Naive thymus-derived CD4-positive, alpha-beta T cell (primary cell): ENCODE results near the gene MLST8. TPM values are rescaled to one million over a fixed set of nuclear protein-coding genes. Genes with fewer than 3 reads are reported as not detected.

Experiments used
- ATAC-seq: fragments of 150-1000 bp; cut with Tn5 transposase; 2 replicates; pipeline ENCODE4 v1.10.0; 2021; ENCODE audit warnings: mild to moderate bottlenecking, moderate library complexity
- CTCF ChIA-PET: fragments of 350-600 bp; sonication (Branson Sonifier 250); formaldehyde crosslinking; loops from one replicate; lab custom pipeline; 2021; ENCODE audit warnings: antibody characterized with exemption; lab: Charles Lee
- POLR2A ChIA-PET: fragments of 350-600 bp; sonication (Branson Sonifier 250); formaldehyde crosslinking; loops from one replicate; lab custom pipeline; 2021; ENCODE audit warnings: antibody characterized with exemption, inconsistent platforms; lab: Charles Lee
- DNase-seq, 9 donors: peaks; one replicate each; pipeline versions ENCODE4 v3.0.0 to v3.0.0-alpha.2; 2020 to 2022; ENCODE audit warnings: mixed read lengths in 1 of 9
- H3K27ac ChIP-seq: one replicate; pipeline ENCODE4 v1.7.0; 2013; ENCODE audit warnings: mild to moderate bottlenecking, low read depth, low read length, moderate library complexity
- H3K27me3 ChIP-seq, 2 donors: one replicate each; pipeline ENCODE4 v1.7.0; 2013; ENCODE audit warnings: low read length in 2 of 2, mild to moderate bottlenecking in 2 of 2, moderate library complexity in 2 of 2; ENCODE audit not compliant: control insufficient read depth in 2 of 2, insufficient read depth in 2 of 2
- H3K36me3 ChIP-seq, 3 experiments: 1 replicate in 2 of 3; 2 replicates in 1 of 3; pipeline ENCODE4 v1.7.0; 2013; ENCODE audit warnings: low read length in 3 of 3, mild to moderate bottlenecking in 3 of 3, moderate library complexity in 1 of 3; ENCODE audit not compliant: insufficient read depth in 3 of 3, control insufficient read depth in 2 of 3
- H3K4me1 ChIP-seq, 2 donors: one replicate each; pipeline ENCODE4 v1.7.0; 2013; ENCODE audit warnings: low read length in 2 of 2, mild to moderate bottlenecking in 2 of 2, moderate library complexity in 1 of 2; ENCODE audit not compliant: control insufficient read depth in 2 of 2, insufficient read depth in 2 of 2
- H3K4me3 ChIP-seq: 2 replicates; pipeline ENCODE4 v1.7.0; 2013; ENCODE audit warnings: mild to moderate bottlenecking, low read length
- H3K9me3 ChIP-seq, 3 experiments: 1 replicate in 2 of 3; 2 replicates in 1 of 3; pipeline ENCODE4 v1.7.0; 2013; ENCODE audit warnings: low read length in 3 of 3; ENCODE audit not compliant: control insufficient read depth in 2 of 3
- H3K27ac Mint-ChIP-seq, 9 donors: one replicate each; pipeline ENCODE4 v1.8.0; 2020 to 2022; ENCODE audit warnings: mixed read lengths in 9 of 9, mild to moderate bottlenecking in 8 of 9, moderate library complexity in 5 of 9, inconsistent platforms in 2 of 9
- H3K27me3 Mint-ChIP-seq, 5 donors: one replicate each; pipeline ENCODE4 v1.8.0; 2021 to 2022; ENCODE audit warnings: mixed read lengths in 5 of 5, mild to moderate bottlenecking in 1 of 5
- H3K36me3 Mint-ChIP-seq, 5 donors: one replicate each; pipeline ENCODE4 v1.8.0; 2020 to 2022; ENCODE audit warnings: mixed read lengths in 5 of 5, mild to moderate bottlenecking in 3 of 5, inconsistent platforms in 1 of 5
- H3K4me1 Mint-ChIP-seq, 7 donors: one replicate each; pipeline ENCODE4 v1.8.0; 2020 to 2022; ENCODE audit warnings: mixed read lengths in 7 of 7, mild to moderate bottlenecking in 3 of 7, inconsistent platforms in 1 of 7
- H3K4me3 Mint-ChIP-seq, 10 donors: one replicate each; pipeline ENCODE4 v1.8.0; 2020 to 2022; ENCODE audit warnings: mild to moderate bottlenecking in 10 of 10, mixed read lengths in 10 of 10, moderate library complexity in 6 of 10, inconsistent platforms in 2 of 10
- H3K9me3 Mint-ChIP-seq, 11 donors: one replicate each; pipeline ENCODE4 v1.8.0; 2020 to 2022; ENCODE audit warnings: mixed read lengths in 11 of 11, mild to moderate bottlenecking in 4 of 11, inconsistent platforms in 1 of 11, moderate library complexity in 1 of 11
- intact Hi-C, 2 donors: fragments of 100-400 bp; cut with micrococcal nuclease; formaldehyde crosslinking; loops; one replicate each; pipeline ENCODE4 v1.15.1; 2023
- polyA plus RNA-seq, 2 donors: library from polyadenylated mRNA; unstranded; fragments of 300-500 nt; fragmentation: Illumina TruSeq; gene quantifications; one replicate each; pipeline ENCODE4 v1.2.3, GENCODE V29; 2021
- total RNA-seq, 6 experiments: library from RNA in 5 of 6; stranded (reverse) in 5 of 6; gene quantifications; 1 replicate in 5 of 6; 2 replicates in 1 of 6; pipeline ENCODE4 v1.2.3 and lab custom pipeline; 2021 to 2026

MLST8 gene
- total and polyA plus RNA-seq, 7 experiments from 2014 or later, result 20.7 to 41.2 (median 35.5) TPM

DNA sequence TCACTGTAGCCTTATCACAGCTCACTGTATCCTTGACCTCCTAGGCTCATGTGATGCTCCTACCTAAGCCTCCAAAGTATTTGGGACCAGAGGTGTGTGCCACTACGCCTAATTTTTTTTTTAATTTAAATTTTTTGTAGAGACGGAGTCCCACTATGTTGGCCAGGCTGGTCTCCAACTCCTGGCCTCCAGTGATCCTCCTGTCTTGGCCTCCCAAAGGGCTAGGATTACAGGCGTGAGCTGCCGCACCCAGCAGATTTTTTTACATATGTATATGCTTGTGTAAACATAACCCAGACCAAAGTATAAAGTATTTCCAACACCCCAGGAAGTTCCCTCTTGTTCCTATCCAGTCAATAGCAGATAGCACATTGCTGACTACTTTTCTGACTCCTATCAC lies 11.1 kb downstream of the MLST8 start:
- H3K9me3 Mint-ChIP-seq, result peaks cover 0 to 1% (median 0%) of the 10 kb centered on the region in 11 donors
- ChIA-PET POLR2A (interaction anchor here (1.2 to 3.8 kb wide), 3 partner anchors 10 to 252 kb away, joined by 3 to 50 read pairs (median 5); partner anchors contain the start of genes MLST8 and RPS2), CTCF (interaction anchor here (1.3 kb wide), 1 partner anchor 22 kb away, joined by 3 read pairs; no protein-coding TSS in a partner anchor)

DNA sequence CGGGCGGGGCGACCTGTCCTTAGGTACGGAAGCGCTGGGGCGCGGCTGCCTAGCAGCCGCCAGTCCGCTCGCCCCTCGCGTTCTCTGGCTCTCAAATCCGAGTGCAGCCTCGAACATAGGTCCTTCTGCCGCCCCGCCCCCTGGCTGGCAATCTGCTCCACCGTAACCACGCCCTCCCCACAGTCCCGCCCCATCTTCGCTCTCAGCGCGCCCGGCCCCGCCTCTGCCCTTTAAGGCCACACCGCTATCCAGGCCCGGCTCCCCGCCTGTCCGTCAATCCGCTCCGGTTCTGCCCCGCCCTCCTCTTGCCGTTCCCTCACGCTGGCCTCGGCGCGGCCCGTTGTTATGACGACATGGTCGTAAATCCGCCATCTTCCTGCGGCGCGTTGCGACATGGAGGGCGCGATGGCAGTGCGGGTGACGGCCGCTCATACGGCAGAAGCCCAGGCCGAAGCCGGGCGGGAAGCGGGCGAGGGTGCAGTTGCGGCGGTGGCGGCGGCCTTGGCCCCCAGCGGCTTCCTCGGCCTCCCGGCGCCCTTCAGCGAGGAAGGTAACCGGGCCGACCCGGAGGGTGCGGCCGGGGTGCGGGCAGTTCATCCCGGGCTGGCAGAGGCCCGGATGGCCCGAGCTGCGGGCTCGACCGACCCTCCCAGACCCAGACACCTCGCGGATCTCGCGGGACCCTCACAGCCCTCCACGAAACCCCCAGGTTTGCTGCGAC lies 18.1 kb downstream of the MLST8 start, which contains the start of gene E4F1:
Gene E4F1 (plus strand): TSS at position 371 of the 721 bp plus-strand sequence. CDS start 23 bp downstream, at position 394.
- Mint-ChIP-seq H3K27ac (peak within 1 kb of the TSS; percentile 45 to 92 (median 86)), H3K4me3 (peak within 1 kb of the TSS; percentile 79 to 91 (median 88)), H3K4me1 (peaks cover 0 to 25% (median 19%) of the 10 kb centered on the region in 7 donors), H3K36me3 (peaks cover 0 to 7% (median 0%) of the 10 kb centered on the region in 5 donors), H3K27me3 (peaks cover 0 to 3% (median 0%) of the 10 kb centered on the region in 5 donors), H3K9me3 (no peaks in the 10 kb centered on the region)
- ChIA-PET CTCF (no interaction called here), POLR2A (interaction anchor here (0.6 to 1.8 kb wide), 7 partner anchors 9 to 69 kb away, joined by 3 to 12 read pairs (median 4); partner anchors contain the start of genes MLST8, PGP and TRAF7)
- intact Hi-C loops, result loop anchor here (1.0 to 10.0 kb wide), 14 partner anchors 8 to 309 kb away; partner anchors contain the start of genes CCNF (in 2 of the 2), ECI1 (in 2 of the 2), MLST8 (in 2 of the 2) and RNPS1 (in 2 of the 2)
- peaks cover 0 to 24% (median 0%) of the 10 kb centered on the region in 3 experiments for H3K36me3 ChIP-seq
- ATAC-seq, result peak; percentile 99
- peak; percentile 91 to 99 (median 97) for DNase-seq
- H3K4me3 ChIP-seq, result peak within 1 kb of the TSS; percentile 81
- H3K9me3 ChIP-seq, result no peaks in the 10 kb centered on the region
- H3K27ac ChIP-seq, result peak within 1 kb of the TSS; percentile 81
- no peaks in the 10 kb centered on the region for H3K27me3 ChIP-seq
- H3K4me1 ChIP-seq, result peaks cover 7 to 9% of the 10 kb centered on the region in 2 donors

More for the DNA sequence above, 11.1 kb downstream of the MLST8 start:
- DNase-seq (no peak), ATAC-seq (no peak)
- peaks cover 11 to 21% (median 17%) of the 10 kb centered on the region in 7 donors for H3K4me1 Mint-ChIP-seq
- no peaks in the 10 kb centered on the region for H3K36me3 ChIP-seq
- no peaks in the 10 kb centered on the region for H3K9me3 ChIP-seq
- H3K27me3 Mint-ChIP-seq, result no peaks in the 10 kb centered on the region
- H3K27ac Mint-ChIP-seq, result peak overlapping the region in 2 of 9 donors; percentile 22 to 66
- peak overlapping the region; percentile 27 to 89 (median 52) for H3K4me3 Mint-ChIP-seq
- no peak overlapping the region for H3K4me3 ChIP-seq
- H3K4me1 ChIP-seq, result peaks cover 14 to 16% of the 10 kb centered on the region in 2 donors
- intact Hi-C loops, result no loop called here
- no peaks in the 10 kb centered on the region for H3K36me3 Mint-ChIP-seq
- H3K27me3 ChIP-seq, result no peaks in the 10 kb centered on the region
- H3K27ac ChIP-seq, result no peak overlapping the region

DNA sequence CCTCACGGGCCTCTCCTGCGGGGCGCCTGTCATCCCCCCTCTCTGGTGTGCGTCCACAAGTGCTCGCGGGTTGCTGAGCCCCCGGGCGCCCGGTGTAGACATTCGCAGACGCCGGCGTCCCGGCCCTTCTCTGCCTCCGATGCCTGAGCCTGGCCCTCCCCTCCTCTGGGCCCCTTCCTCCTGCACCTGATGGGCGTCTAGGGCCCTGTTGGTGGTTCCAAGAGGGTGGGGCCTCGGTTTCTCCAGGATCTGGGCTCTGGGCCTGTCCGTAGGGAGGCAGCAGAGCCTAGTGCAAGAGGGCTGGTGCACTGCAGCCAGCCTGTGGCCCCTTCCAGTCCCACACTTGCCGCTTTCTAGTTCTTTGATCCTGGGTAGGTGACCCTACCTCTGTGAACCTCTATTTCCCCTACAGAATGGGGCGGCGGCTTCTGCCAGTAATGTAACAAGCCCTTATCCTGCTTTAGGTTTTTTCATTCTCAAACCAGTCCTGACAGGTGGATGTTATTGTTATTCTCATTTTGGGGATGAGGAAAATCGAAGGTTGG lies 18.8 kb downstream of the MLST8 start:
- ATAC-seq (peak; percentile 5), DNase-seq (peak in 1 of 9 donors; percentile 51)
- no peaks in the 10 kb centered on the region for H3K27me3 ChIP-seq
- peak overlapping the region; percentile 79 to 91 (median 87) for H3K4me3 Mint-ChIP-seq
- H3K4me3 ChIP-seq, result peak overlapping the region; percentile 81
- H3K4me1 Mint-ChIP-seq, result peaks cover 0 to 25% (median 19%) of the 10 kb centered on the region in 7 donors
- peaks cover 0 to 7% (median 0%) of the 10 kb centered on the region in 5 donors for H3K36me3 Mint-ChIP-seq
- ChIA-PET CTCF (no interaction called here), POLR2A (interaction anchor here (0.6 to 1.8 kb wide), 5 partner anchors 9 to 70 kb away, joined by 3 to 12 read pairs (median 4); partner anchors contain the start of genes PGP and TRAF7)
- intact Hi-C loops, result loop anchor here (1.0 to 10.0 kb wide), 14 partner anchors 9 to 308 kb away; partner anchors contain the start of genes CCNF (in 2 of the 2), ECI1 (in 2 of the 2), MLST8 (in 2 of the 2) and RNPS1 (in 2 of the 2)
- H3K27ac ChIP-seq, result peak overlapping the region; percentile 81
- peaks cover 0 to 30% (median 4%) of the 10 kb centered on the region in 3 experiments for H3K36me3 ChIP-seq
- H3K9me3 ChIP-seq, result no peaks in the 10 kb centered on the region
- H3K27me3 Mint-ChIP-seq, result peaks cover 0 to 3% (median 0%) of the 10 kb centered on the region in 5 donors
- no peaks in the 10 kb centered on the region for H3K9me3 Mint-ChIP-seq
- peaks cover 7 to 9% of the 10 kb centered on the region in 2 donors for H3K4me1 ChIP-seq
- peak overlapping the region in 7 of 9 donors; percentile 43 to 83 (median 76) for H3K27ac Mint-ChIP-seq

DNA sequence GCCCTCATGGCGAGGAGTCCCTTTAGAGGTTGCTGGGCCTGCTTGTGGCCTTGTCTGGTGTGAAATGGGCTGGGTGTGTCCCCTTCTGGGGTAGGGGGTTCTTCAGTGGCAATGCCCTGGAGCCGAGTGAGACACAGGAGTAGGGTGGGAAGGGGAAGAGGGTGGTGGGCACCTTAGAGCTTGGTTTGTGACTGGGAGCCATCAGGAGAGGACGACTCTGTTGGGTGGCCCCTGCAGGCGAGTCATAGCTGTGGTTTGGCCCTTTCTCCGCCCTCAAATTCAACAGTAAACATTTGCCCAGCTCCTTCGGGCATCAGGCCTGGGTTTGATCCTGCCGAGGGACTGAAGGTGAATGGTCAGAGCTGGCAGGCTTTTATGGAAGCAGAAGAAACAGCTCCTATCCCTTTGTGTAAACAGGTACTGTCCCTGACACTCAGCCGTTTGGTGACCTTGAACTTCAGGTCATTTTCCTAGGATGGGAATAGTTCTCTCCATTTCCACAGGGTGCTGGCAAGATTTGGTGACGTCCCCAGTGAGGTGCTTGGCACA lies 21.1 kb downstream of the MLST8 start:
- H3K9me3 ChIP-seq, result no peaks in the 10 kb centered on the region
- POLR2A ChIA-PET, result interaction anchor here (0.6 to 1.6 kb wide), 6 partner anchors 10 to 1230 kb away, joined by 3 to 5 read pairs (median 4); partner anchors contain the start of genes ECI1, NUBP2, PGP and SPSB3
- no peaks in the 10 kb centered on the region for H3K27me3 ChIP-seq
- DNase-seq (no peak), ATAC-seq (no peak)
- H3K4me3 ChIP-seq, result no peak overlapping the region
- intact Hi-C loops, result loop anchor here (10.0 kb wide), 2 partner anchors 232 to 288 kb away; partner anchors contain the start of gene ATP6V0C (in 1 of the 2)
- H3K36me3 ChIP-seq, result peaks cover 0 to 53% (median 10%) of the 10 kb centered on the region in 3 experiments
- Mint-ChIP-seq H3K27me3 (peaks cover 0 to 3% (median 0%) of the 10 kb centered on the region in 5 donors), H3K36me3 (peaks cover 0 to 12% (median 0%) of the 10 kb centered on the region in 5 donors), H3K4me1 (peaks cover 0 to 25% (median 19%) of the 10 kb centered on the region in 7 donors), H3K27ac (no peak overlapping the region), H3K9me3 (no peaks in the 10 kb centered on the region), H3K4me3 (peak overlapping the region in 7 of 10 donors; percentile 19 to 65 (median 29))
- H3K4me1 ChIP-seq, result peaks cover 7 to 9% of the 10 kb centered on the region in 2 donors
- CTCF ChIA-PET, result no interaction called here
- no peak overlapping the region for H3K27ac ChIP-seq

DNA sequence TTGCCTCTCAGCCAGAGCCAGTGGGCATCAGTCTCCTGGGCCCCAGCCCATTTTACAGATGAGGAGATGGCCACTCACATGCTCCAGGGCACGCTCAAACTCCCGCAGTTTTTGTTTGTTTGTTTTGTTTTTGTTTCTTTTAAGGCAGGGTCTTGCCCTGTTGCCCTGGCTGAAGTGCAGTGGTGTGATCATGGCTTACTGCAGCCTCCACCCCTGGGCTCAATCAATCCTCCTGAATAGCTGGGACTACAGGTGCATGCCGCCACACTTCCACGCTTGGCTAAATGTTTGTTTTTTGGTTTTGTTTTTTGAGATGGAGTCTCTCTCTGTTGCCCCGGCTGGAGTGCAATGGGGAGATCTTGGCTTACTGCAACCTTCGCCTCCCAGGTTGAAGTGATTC lies 21.7 kb downstream of the MLST8 start:
- H3K27me3 ChIP-seq, result no peaks in the 10 kb centered on the region
- no peak overlapping the region for H3K4me3 ChIP-seq
- Mint-ChIP-seq H3K4me1 (peaks cover 0 to 25% (median 19%) of the 10 kb centered on the region in 7 donors), H3K36me3 (peaks cover 0 to 13% (median 0%) of the 10 kb centered on the region in 5 donors), H3K27me3 (peaks cover 0 to 3% (median 0%) of the 10 kb centered on the region in 5 donors), H3K9me3 (no peaks in the 10 kb centered on the region), H3K4me3 (peak overlapping the region in 2 of 10 donors; percentile 21 to 25), H3K27ac (no peak overlapping the region)
- H3K36me3 ChIP-seq, result peaks cover 0 to 59% (median 15%) of the 10 kb centered on the region in 3 experiments
- no peak overlapping the region for H3K27ac ChIP-seq
- DNase-seq, result no peak
- no peaks in the 10 kb centered on the region for H3K9me3 ChIP-seq
- ChIA-PET POLR2A (interaction anchor here (0.6 to 1.6 kb wide), 4 partner anchors 11 to 495 kb away, joined by 3 to 5 read pairs (median 4); partner anchors contain the start of genes ECI1 and PGP), CTCF (no interaction called here)
- H3K4me1 ChIP-seq, result peaks cover 7 to 9% of the 10 kb centered on the region in 2 donors
- no peak for ATAC-seq
- intact Hi-C loops, result loop anchor here (10.0 kb wide), 2 partner anchors 232 to 288 kb away; partner anchors contain the start of gene ATP6V0C (in 1 of the 2)
